Osteocyte (in vitro differentiated cells): ENCODE measurements around the gene THSD1. TPM values are rescaled to one million over a fixed set of nuclear protein-coding genes. Genes with fewer than 3 reads are reported as not detected.

Source experiments
- DNase-seq: peaks from one replicate; pipeline ENCODE4 v3.0.0; 2021; ENCODE audit warnings: mixed read lengths; ENCODE audit not compliant: unreplicated experiment; ENCODE audit errors: extremely low spot score
- H3K27ac Mint-ChIP-seq: one replicate; pipeline ENCODE4 v1.8.0; 2021; ENCODE audit warnings: mild to moderate bottlenecking, mixed read lengths; ENCODE audit not compliant: unreplicated experiment
- H3K27me3 Mint-ChIP-seq: one replicate; pipeline ENCODE4 v1.8.0; 2021; ENCODE audit warnings: mixed read lengths; ENCODE audit not compliant: unreplicated experiment
- H3K36me3 Mint-ChIP-seq: one replicate; pipeline ENCODE4 v1.8.0; 2021; ENCODE audit warnings: mixed read lengths; ENCODE audit not compliant: unreplicated experiment
- H3K4me1 Mint-ChIP-seq: one replicate; pipeline ENCODE4 v1.8.0; 2021; ENCODE audit warnings: mixed read lengths; ENCODE audit not compliant: unreplicated experiment
- H3K4me3 Mint-ChIP-seq: one replicate; pipeline ENCODE4 v1.8.0; 2021; ENCODE audit warnings: mild to moderate bottlenecking, moderate library complexity, mixed read lengths; ENCODE audit not compliant: unreplicated experiment
- H3K9me3 Mint-ChIP-seq: one replicate; pipeline ENCODE4 v1.8.0; 2021; ENCODE audit warnings: mixed read lengths; ENCODE audit not compliant: unreplicated experiment
- total RNA-seq: library from RNA; stranded (reverse); gene quantifications from 2 replicates; pipeline ENCODE4 v1.2.1, GENCODE V29; 2021
- TF ChIP-seq, protein P1 (sequence below): fragments of 200-600 bp; sonication (generic); IDR thresholded peaks from 2 replicates; pipeline ENCODE4 v1.5.0; 2021; ENCODE audit warnings: antibody characterized with exemption, mild to moderate bottlenecking, moderate library complexity

Gene THSD1
- total RNA-seq, 1 donor from 2014 or later, result 3.7 TPM

DNA sequence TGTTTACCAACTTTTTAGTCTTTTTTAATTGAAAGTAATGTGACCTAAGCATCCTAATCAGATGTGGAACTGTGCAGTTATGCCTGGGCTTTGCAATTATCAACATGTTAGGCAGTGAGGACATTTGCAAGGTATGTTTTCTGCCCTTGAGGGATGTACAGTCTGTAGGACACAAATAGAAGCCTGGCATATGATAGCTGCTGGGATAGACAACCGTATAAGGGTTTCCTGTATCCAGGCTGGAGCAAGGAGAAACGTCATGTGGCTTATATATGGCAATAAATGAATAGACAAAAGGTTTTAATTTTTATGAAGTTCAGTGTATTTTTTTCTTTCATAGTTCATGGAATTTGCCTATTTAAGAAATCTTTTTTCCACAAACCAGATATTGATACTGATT lies 46.5 kb upstream of the THSD1 start:
- H3K4me1 Mint-ChIP-seq, result peaks cover 45% of the 10 kb centered on the region
- TF ChIP-seq, protein P1, sequence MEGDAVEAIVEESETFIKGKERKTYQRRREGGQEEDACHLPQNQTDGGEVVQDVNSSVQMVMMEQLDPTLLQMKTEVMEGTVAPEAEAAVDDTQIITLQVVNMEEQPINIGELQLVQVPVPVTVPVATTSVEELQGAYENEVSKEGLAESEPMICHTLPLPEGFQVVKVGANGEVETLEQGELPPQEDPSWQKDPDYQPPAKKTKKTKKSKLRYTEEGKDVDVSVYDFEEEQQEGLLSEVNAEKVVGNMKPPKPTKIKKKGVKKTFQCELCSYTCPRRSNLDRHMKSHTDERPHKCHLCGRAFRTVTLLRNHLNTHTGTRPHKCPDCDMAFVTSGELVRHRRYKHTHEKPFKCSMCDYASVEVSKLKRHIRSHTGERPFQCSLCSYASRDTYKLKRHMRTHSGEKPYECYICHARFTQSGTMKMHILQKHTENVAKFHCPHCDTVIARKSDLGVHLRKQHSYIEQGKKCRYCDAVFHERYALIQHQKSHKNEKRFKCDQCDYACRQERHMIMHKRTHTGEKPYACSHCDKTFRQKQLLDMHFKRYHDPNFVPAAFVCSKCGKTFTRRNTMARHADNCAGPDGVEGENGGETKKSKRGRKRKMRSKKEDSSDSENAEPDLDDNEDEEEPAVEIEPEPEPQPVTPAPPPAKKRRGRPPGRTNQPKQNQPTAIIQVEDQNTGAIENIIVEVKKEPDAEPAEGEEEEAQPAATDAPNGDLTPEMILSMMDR, result no peak
- H3K4me3 Mint-ChIP-seq, result no peak overlapping the region
- H3K9me3 Mint-ChIP-seq, result no peaks in the 10 kb centered on the region
- H3K27ac Mint-ChIP-seq, result no peak overlapping the region
- no peaks in the 10 kb centered on the region for H3K36me3 Mint-ChIP-seq
- no peaks in the 10 kb centered on the region for H3K27me3 Mint-ChIP-seq
- DNase-seq, result no peak

DNA sequence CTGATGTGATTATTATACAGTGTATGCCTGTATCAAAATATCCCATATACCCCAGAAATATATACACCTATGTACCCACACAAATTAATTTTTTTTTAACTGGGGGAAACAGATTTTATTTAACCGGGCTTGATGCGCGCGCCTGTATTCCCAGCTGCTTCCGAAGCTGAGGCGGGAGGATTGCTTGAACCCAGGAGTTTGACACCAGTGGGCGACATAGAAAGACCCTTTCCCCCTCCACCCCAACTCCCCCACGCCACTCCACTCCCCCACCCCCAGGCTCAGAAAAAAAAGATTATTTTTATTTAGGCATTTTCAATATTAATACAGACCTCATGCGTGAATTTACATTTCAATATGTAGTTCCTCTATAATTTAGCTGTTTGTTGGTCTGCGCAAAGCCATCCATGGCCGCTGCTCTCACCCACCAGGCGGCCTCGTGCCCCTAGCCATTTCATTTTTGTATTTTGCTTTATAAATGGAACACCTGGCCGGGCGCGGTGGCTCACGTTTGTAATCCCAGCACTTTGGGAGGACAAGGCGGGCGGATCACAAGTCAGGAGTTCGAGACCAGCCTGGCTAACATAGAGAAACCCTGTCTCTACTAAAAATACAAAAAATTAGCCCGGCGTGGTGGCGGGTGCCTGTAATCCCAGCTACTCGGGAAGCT lies 45.3 kb upstream of the THSD1 start:
- Mint-ChIP-seq H3K27me3 (no peaks in the 10 kb centered on the region), H3K27ac (peak overlapping the region; percentile 89), H3K4me3 (peak overlapping the region; percentile 79), H3K4me1 (peaks cover 33% of the 10 kb centered on the region), H3K36me3 (no peaks in the 10 kb centered on the region), H3K9me3 (no peaks in the 10 kb centered on the region)
- no peak for DNase-seq
- TF ChIP-seq, protein P1, result no peak

DNA sequence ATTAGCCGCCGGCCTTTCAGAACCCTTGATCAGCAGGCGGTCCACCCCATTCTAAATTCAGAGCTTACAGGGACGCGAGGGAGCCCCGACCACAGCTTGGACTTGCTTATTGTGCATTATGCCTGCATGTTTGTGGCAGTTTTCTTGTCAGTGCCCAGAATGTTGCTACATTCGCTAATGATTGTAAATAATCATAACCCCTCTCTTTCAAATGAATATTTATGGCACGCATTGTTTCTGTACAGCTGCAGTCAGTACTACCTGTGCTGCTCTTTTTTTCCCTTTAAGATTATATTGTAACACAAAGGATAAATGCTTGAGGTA lies 44.8 kb upstream of the THSD1 start:
- H3K4me1 Mint-ChIP-seq, result peaks cover 29% of the 10 kb centered on the region
- TF ChIP-seq, protein P1, result peak; percentile 24
- H3K36me3 Mint-ChIP-seq, result no peaks in the 10 kb centered on the region

DNA sequence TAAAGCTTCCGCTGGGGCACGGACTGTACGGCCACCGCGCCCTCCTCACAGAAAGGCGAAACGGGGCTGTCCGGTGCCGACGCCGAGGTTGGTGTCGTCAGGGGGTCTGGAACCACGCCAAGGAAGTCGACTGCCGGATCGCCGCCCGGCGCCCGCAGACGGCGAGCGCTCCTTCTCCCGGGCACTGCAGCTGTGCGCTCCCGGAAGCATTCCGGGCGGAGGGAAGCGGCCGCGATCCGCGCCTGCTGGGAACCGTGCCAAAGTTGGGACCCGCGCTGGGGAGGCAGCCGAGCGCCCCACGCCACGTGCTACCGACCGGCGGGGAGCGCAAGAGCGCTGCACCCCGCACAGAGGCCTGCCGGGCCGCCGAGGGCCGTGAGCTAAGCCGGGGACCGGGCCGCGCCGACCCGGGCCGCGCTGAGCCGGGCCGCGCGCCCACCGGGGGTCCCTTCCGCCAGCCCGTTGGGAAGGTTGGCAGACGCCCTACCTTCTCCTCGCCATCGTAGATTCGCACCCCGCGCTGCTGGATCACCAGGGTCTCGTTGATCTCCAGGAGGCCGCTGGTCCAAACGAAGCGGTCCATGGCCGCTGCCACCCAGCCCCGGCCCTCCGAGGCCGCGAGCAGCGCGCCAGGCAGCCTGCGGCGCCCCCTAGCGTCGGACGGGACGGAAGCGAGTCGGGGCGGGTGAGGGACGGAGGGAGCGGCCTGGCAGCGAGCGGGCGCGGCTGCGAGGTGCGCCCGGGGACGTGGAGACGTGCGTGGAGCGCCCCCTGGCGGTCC lies 44.2 kb upstream of the THSD1 start, which contains the start of gene VPS36:
Gene VPS36 (minus strand): TSS at position 623 of the 781 bp plus-strand sequence. CDS start 40 bp downstream, at position 583.
- H3K27me3 Mint-ChIP-seq, result no peaks in the 10 kb centered on the region
- DNase-seq, result peak; percentile 99
- no peaks in the 10 kb centered on the region for H3K9me3 Mint-ChIP-seq
- H3K36me3 Mint-ChIP-seq, result peaks cover under 1% of the 10 kb centered on the region
- peak within 1 kb of the TSS; percentile 90 for H3K27ac Mint-ChIP-seq
- peaks cover 29% of the 10 kb centered on the region for H3K4me1 Mint-ChIP-seq
- peak within 1 kb of the TSS; percentile 95 for H3K4me3 Mint-ChIP-seq
- TF ChIP-seq, protein P1, result peak; percentile 100

More for the DNA sequence above, 44.8 kb upstream of the THSD1 start:
- H3K27ac Mint-ChIP-seq, result peak overlapping the region; percentile 89
- H3K27me3 Mint-ChIP-seq, result no peaks in the 10 kb centered on the region
- H3K9me3 Mint-ChIP-seq, result no peaks in the 10 kb centered on the region
- no peak for DNase-seq
- H3K4me3 Mint-ChIP-seq, result peak overlapping the region; percentile 79

DNA sequence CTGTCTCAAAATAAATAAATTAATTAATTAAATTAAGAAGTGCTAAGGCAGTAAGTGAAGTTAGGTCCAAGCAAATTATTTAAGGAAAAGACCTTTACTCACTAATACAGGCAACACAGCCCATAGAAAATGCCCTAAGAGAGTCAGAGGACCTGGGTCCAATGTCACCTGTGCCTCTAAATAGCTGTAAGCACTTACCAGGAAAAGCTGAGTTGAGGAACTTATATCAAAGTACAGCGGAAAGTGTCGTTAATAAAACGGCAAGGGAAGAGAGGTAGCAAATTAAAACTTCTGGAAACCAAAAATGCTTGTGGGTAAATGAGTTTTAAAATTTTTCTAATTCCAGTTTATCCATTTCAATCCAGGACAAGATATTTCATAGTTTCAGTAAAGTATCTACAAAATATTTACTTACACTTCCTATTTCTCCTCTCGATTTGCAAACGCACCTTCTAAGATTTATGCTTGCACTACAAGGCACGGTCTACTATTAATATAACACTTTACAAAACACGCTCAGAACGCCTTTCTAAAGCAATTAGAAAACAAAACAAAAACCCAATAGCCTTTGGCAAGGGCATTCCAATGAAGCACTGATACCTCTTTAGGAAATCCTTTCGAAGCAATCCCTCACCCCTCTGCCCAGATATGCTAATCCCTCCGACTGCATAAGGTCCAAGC lies 43.5 kb upstream of the THSD1 start:
- Mint-ChIP-seq H3K27ac (peak overlapping the region; percentile 90), H3K36me3 (peaks cover 2% of the 10 kb centered on the region), H3K4me3 (peak overlapping the region; percentile 95), H3K9me3 (no peaks in the 10 kb centered on the region), H3K4me1 (peaks cover 27% of the 10 kb centered on the region), H3K27me3 (no peaks in the 10 kb centered on the region)
- no peak for DNase-seq
- TF ChIP-seq, protein P1, result no peak
